Astrocyte (in vitro differentiated cells and primary cell): ENCODE results near the gene TMTC4. TPM values are rescaled to one million over a fixed set of nuclear protein-coding genes. Genes with fewer than 3 reads are reported as not detected.

ENCODE experiments used
- DNase-seq: peaks from one replicate; pipeline ENCODE4 v3.0.0-alpha.2; 2010; ENCODE audit warnings: low read depth
- FAIRE-seq: peaks from 2 replicates; lab custom pipeline; 2011; peaks lifted over from hg19 to GRCh38; lab: Jason Lieb, UNC
- H2AFZ ChIP-seq: 2 replicates; pipeline ENCODE4 v1.6.0; 2012; ENCODE audit warnings: low read depth, low read length, inconsistent platforms
- H3K27ac ChIP-seq: 2 replicates; pipeline ENCODE4 v1.5.1; 2011; ENCODE audit warnings: low read depth, low read length, inconsistent platforms
- H3K27me3 ChIP-seq: 2 replicates; pipeline ENCODE4 v1.6.0; 2011; ENCODE audit warnings: low read length, inconsistent platforms; ENCODE audit not compliant: insufficient read depth
- H3K36me3 ChIP-seq: 2 replicates; pipeline ENCODE4 v1.5.1; 2011; ENCODE audit warnings: low read length, inconsistent platforms; ENCODE audit not compliant: insufficient read depth
- H3K4me1 ChIP-seq: 2 replicates; pipeline ENCODE4 v1.5.1; 2011; ENCODE audit warnings: low read length, inconsistent platforms; ENCODE audit not compliant: insufficient read depth
- H3K4me2 ChIP-seq: 2 replicates; pipeline ENCODE4 v1.6.0; 2012; ENCODE audit warnings: low read length, inconsistent platforms
- H3K4me3 ChIP-seq: 2 replicates; pipeline ENCODE4 v1.5.1; 2011; ENCODE audit warnings: low read depth, mild to moderate bottlenecking, low read length, inconsistent platforms; ENCODE audit not compliant: insufficient read depth
- H3K79me2 ChIP-seq: 2 replicates; pipeline ENCODE4 v1.6.0; 2012; ENCODE audit warnings: mild to moderate bottlenecking, low read length, inconsistent platforms; ENCODE audit not compliant: insufficient read depth
- H3K9ac ChIP-seq: 2 replicates; pipeline ENCODE4 v1.6.0; 2012; ENCODE audit warnings: mild to moderate bottlenecking, low read length, inconsistent platforms
- H3K9me3 ChIP-seq: 2 replicates; pipeline ENCODE4 v1.5.1; 2012; ENCODE audit warnings: low read depth, mild to moderate bottlenecking, low read length, inconsistent platforms; ENCODE audit not compliant: insufficient read depth
- H4K20me1 ChIP-seq: 2 replicates; pipeline ENCODE4 v1.6.0; 2012; ENCODE audit warnings: low read length, inconsistent platforms; ENCODE audit not compliant: insufficient read depth
- H3K27ac Mint-ChIP-seq: one replicate; pipeline ENCODE4 v1.8.0; 2021; ENCODE audit warnings: mild to moderate bottlenecking, mixed read lengths; ENCODE audit not compliant: unreplicated experiment
- H3K27me3 Mint-ChIP-seq: one replicate; pipeline ENCODE4 v1.8.0; 2021; ENCODE audit warnings: low read depth, mixed read lengths; ENCODE audit not compliant: unreplicated experiment
- H3K36me3 Mint-ChIP-seq: one replicate; pipeline ENCODE4 v1.8.0; 2021; ENCODE audit warnings: low read depth, mixed read lengths; ENCODE audit not compliant: unreplicated experiment
- H3K4me1 Mint-ChIP-seq: one replicate; pipeline ENCODE4 v1.8.0; 2021; ENCODE audit warnings: low read depth, mixed read lengths; ENCODE audit not compliant: unreplicated experiment
- H3K4me3 Mint-ChIP-seq: one replicate; pipeline ENCODE4 v1.8.0; 2021; ENCODE audit warnings: mild to moderate bottlenecking, moderate library complexity, mixed read lengths; ENCODE audit not compliant: unreplicated experiment
- H3K9me3 Mint-ChIP-seq: one replicate; pipeline ENCODE4 v1.8.0; 2021; ENCODE audit warnings: mild to moderate bottlenecking, mixed read lengths; ENCODE audit not compliant: unreplicated experiment
- CTCF ChIP-seq: IDR thresholded peaks from 2 replicates; pipeline ENCODE4 v1.5.1; 2011; ENCODE audit warnings: low read depth, mild to moderate bottlenecking, inconsistent platforms, low read length, moderate library complexity; ENCODE audit not compliant: insufficient read depth
- EZH2 ChIP-seq: IDR thresholded peaks from 2 replicates; pipeline ENCODE4 v1.6.1; 2012; ENCODE audit warnings: mild to moderate bottlenecking, low read length, inconsistent platforms; ENCODE audit not compliant: insufficient read depth
- total RNA-seq: library from RNA; stranded (reverse); gene quantifications from 2 replicates; pipeline ENCODE4 v1.2.1, GENCODE V29; 2021

Gene TMTC4
- total RNA-seq, 1 donor from 2014 or later, result 8.4 TPM

GRCh38 chr13:100604918-100605710, 69.5 kb downstream of the TMTC4 start:
- Histone ChIP-seq H3K9me3 (no peaks in the 10 kb centered on the region), H3K27me3 (no peaks in the 10 kb centered on the region), H3K4me3 (no peak overlapping the region), H3K4me1 (peaks cover 9% of the 10 kb centered on the region), H3K36me3 (peaks cover 3% of the 10 kb centered on the region), H3K27ac (no peak overlapping the region), H2AFZ (no peak overlapping the region), H3K79me2 (no peaks in the 10 kb centered on the region), H3K9ac (no peak overlapping the region), H3K4me2 (no peak overlapping the region), H4K20me1 (no peaks in the 10 kb centered on the region)
- Mint-ChIP-seq H3K9me3 (no peaks in the 10 kb centered on the region), H3K4me1 (peaks cover 11% of the 10 kb centered on the region), H3K27me3 (peaks cover 4% of the 10 kb centered on the region), H3K36me3 (peaks cover 4% of the 10 kb centered on the region), H3K27ac (no peak overlapping the region), H3K4me3 (no peak overlapping the region)
- TF ChIP-seq EZH2, result no peak
- TF ChIP-seq CTCF, result no peak
- DNase-seq (no peak), FAIRE-seq (no peak)

DNA sequence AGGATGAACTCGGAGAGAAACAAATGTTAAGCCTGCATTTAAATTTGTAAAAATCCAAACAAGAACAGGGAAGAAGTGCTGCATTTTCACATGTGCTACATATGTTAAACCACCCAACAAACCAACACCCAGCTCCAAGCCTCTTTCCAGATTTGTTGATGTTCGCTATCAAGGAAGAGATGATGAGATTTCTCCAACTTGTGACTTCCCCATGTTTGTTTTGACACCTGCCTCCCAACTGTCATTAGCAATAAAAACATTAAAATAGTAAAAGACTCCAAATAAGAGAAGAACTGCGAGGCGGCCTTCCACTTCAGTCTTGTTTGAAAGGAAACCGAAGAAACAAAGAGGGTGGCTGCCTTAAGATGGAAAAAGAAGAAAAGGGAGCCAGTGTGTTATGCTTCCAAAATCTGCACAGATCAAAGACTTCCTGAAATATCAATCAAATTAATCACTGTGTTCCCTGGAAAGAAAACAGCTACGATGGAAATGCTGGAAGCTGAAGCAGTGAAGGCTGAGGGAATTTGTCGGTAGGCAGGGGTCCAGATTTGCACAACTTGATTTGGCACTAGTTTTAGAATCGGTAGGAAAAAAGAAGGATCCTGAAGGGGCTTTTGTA, 72.0 kb downstream of the TMTC4 start:
- H3K27me3 Mint-ChIP-seq, result peaks cover 4% of the 10 kb centered on the region
- H3K9ac ChIP-seq, result no peak overlapping the region
- FAIRE-seq, result no peak
- no peak for TF ChIP-seq EZH2
- no peak for TF ChIP-seq CTCF
- peak overlapping the region; percentile 10 for H3K4me2 ChIP-seq
- no peaks in the 10 kb centered on the region for H3K9me3 Mint-ChIP-seq
- H3K9me3 ChIP-seq, result no peaks in the 10 kb centered on the region
- no peaks in the 10 kb centered on the region for H3K27me3 ChIP-seq
- DNase-seq, result peak; percentile 8
- peaks cover 3% of the 10 kb centered on the region for H3K36me3 ChIP-seq
- H3K4me1 ChIP-seq, result no peaks in the 10 kb centered on the region
- no peak overlapping the region for H3K27ac ChIP-seq
- H3K4me1 Mint-ChIP-seq, result peaks cover 7% of the 10 kb centered on the region
- H3K4me3 Mint-ChIP-seq, result no peak overlapping the region
- H3K36me3 Mint-ChIP-seq, result peaks cover 2% of the 10 kb centered on the region
- H3K4me3 ChIP-seq, result no peak overlapping the region
- peak overlapping the region; percentile 16 for H2AFZ ChIP-seq
- H3K27ac Mint-ChIP-seq, result no peak overlapping the region
- no peaks in the 10 kb centered on the region for H4K20me1 ChIP-seq
- no peaks in the 10 kb centered on the region for H3K79me2 ChIP-seq

DNA sequence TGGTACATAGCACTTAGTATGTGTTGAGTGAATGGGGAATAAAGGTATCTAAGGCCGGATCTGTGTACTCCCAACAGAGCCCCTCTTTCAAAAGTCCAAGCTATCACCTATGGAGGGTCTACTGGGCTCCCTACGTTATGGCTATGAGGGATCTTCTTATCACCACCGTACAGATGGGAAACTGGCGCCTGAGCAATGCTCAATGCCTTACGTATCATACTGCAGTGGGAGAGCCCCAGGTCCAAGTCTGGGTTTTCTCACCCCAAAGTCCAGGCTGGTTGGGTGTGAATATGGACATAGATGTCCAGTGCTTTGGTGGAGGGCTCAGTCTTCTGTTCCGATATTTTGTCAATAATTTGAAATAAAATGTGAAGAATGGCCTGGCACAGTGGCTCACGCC, 72.9 kb downstream of the TMTC4 start:
- Histone ChIP-seq H3K36me3 (peaks cover 3% of the 10 kb centered on the region), H3K27me3 (no peaks in the 10 kb centered on the region), H3K27ac (no peak overlapping the region), H3K79me2 (no peaks in the 10 kb centered on the region), H3K9ac (no peak overlapping the region), H4K20me1 (no peaks in the 10 kb centered on the region), H2AFZ (no peak overlapping the region), H3K9me3 (no peaks in the 10 kb centered on the region), H3K4me2 (no peak overlapping the region), H3K4me3 (no peak overlapping the region), H3K4me1 (no peaks in the 10 kb centered on the region)
- TF ChIP-seq CTCF (no peak), EZH2 (no peak)
- Mint-ChIP-seq H3K27me3 (peaks cover 4% of the 10 kb centered on the region), H3K4me3 (no peak overlapping the region), H3K9me3 (no peaks in the 10 kb centered on the region), H3K36me3 (no peaks in the 10 kb centered on the region), H3K4me1 (peaks cover 7% of the 10 kb centered on the region), H3K27ac (no peak overlapping the region)
- FAIRE-seq (no peak), DNase-seq (no peak)
